Aorta (tissue), 5 donors: ENCODE data around the gene PLCB1. TPM values are rescaled to one million over a fixed set of nuclear protein-coding genes. Genes with fewer than 3 reads are reported as not detected.

Experiments
- ATAC-seq: fragments of 200-7000 bp; cut with Tn5 transposase; one replicate; pipeline ENCODE4 v1.9.1; 2022; ENCODE audit warnings: moderate library complexity; ENCODE audit not compliant: low FRiP score
- DNase-seq, 2 donors: peaks; one replicate each; pipeline ENCODE4 v3.0.0-alpha.2; 2020
- H3K27ac ChIP-seq, 2 donors: one replicate each; pipeline ENCODE4 v1.5.1; 2013; ENCODE audit warnings: low read length in 2 of 2, mild to moderate bottlenecking in 2 of 2, moderate library complexity in 2 of 2, control low read depth in 1 of 2, inconsistent platforms in 1 of 2, low read depth in 1 of 2
- H3K27me3 ChIP-seq, 2 donors: one replicate each; pipeline ENCODE4 v1.6.1; 2013; ENCODE audit warnings: control low read depth in 1 of 2, low read length in 1 of 2, mild to moderate bottlenecking in 1 of 2, moderate library complexity in 1 of 2; ENCODE audit not compliant: insufficient read depth in 2 of 2, control insufficient read depth in 1 of 2
- H3K36me3 ChIP-seq, 2 donors: one replicate each; pipeline ENCODE4 v1.6.1; 2013; ENCODE audit warnings: control low read depth in 1 of 2, low read length in 1 of 2, mild to moderate bottlenecking in 1 of 2; ENCODE audit not compliant: insufficient read depth in 2 of 2, control insufficient read depth in 1 of 2
- H3K4me1 ChIP-seq, 2 donors: one replicate each; pipeline ENCODE4 v1.6.1; 2013; ENCODE audit warnings: low read length in 2 of 2, control low read depth in 1 of 2, mild to moderate bottlenecking in 1 of 2, moderate library complexity in 1 of 2; ENCODE audit not compliant: insufficient read depth in 2 of 2, control insufficient read depth in 1 of 2
- H3K4me3 ChIP-seq, 2 donors: one replicate each; pipeline ENCODE4 v1.5.1; 2013; ENCODE audit warnings: low read length in 2 of 2, control low read depth in 1 of 2, mild to moderate bottlenecking in 1 of 2
- H3K9me3 ChIP-seq: one replicate; pipeline ENCODE4 v1.6.1; 2013; ENCODE audit warnings: mild to moderate bottlenecking, low read length; ENCODE audit not compliant: control insufficient read depth
- WGBS, 2 donors: extraction: QIAGEN DNeasy Blood & Tissue Kit; methylation state at CpG; one replicate each; pipeline ENCODE4 v1.1.7; 2013; 5-methylcytosine and 5-hydroxymethylcytosine counted together
- intact Hi-C, 2 donors: fragments of 100-400 bp; cut with DNase I; formaldehyde crosslinking; loops; one replicate each; pipeline versions ENCODE4 v1.14.2 to v1.15.0; 2022
- polyA plus RNA-seq, 2 donors: library from polyadenylated mRNA; stranded (reverse); fragments of 200-250 nt; gene quantifications; one replicate each; pipeline ENCODE4 v1.2.3, GENCODE V29; 2013
- total RNA-seq, 2 donors: library from RNA; stranded (reverse); fragmentation: NEBNext Ultra II Directional; extraction: Animal tissue kit (Norgen Biotek cat#: 25700); gene quantifications; one replicate each; pipeline ENCODE4 v1.2.1, GENCODE V29; 2021
- donor health status: healthy with polysubstance abuse.
- donor health status: Bipolar disorder and iron deficiency.
- donor health status: DM: no; HTN: no; CAD: no.
- donor health status: DM: no; HTN: no; CAD: no.
- donor health status: DM: yes; HTN: yes; CAD: no.

PLCB1 gene
- total and polyA plus RNA-seq, 4 donors = 1.4 to 35.0 (median 6.6) TPM

GRCh38 chr20:8658103-8658502 lies 526.0 kb downstream of the PLCB1 start:
- Histone ChIP-seq H3K27me3 (no peaks in the 10 kb centered on the region), H3K27ac (no peak overlapping the region), H3K36me3 (no peaks in the 10 kb centered on the region), H3K9me3 (no peaks in the 10 kb centered on the region), H3K4me3 (no peak overlapping the region), H3K4me1 (no peaks in the 10 kb centered on the region)
- DNase-seq = no peak
- 85 to 92% methylated on average over 3 of the region's 3 CpGs for WGBS, 2 donors
- ATAC-seq = no peak
- intact Hi-C loops = no loop called here

- WGBS, 2 donors = 79 to 93% methylated on average over 8 of the region's 8 CpGs
- no peaks in the 10 kb centered on the region for H3K9me3 ChIP-seq
- DNase-seq (no peak), ATAC-seq (no peak)
- H3K27me3 ChIP-seq = no peaks in the 10 kb centered on the region
- H3K4me1 ChIP-seq = no peaks in the 10 kb centered on the region
- intact Hi-C loops = no loop called here
- no peaks in the 10 kb centered on the region for H3K36me3 ChIP-seq
- H3K4me3 ChIP-seq = no peak overlapping the region
- no peak overlapping the region for H3K27ac ChIP-seq
These were observed 529.3 kb downstream of the PLCB1 start for GRCh38 chr20:8661229-8661952.

GRCh38 chr20:8662433-8662954 lies 530.4 kb downstream of the PLCB1 start:
- no peaks in the 10 kb centered on the region for H3K36me3 ChIP-seq
- H3K27me3 ChIP-seq = no peaks in the 10 kb centered on the region
- no peak overlapping the region for H3K4me3 ChIP-seq
- H3K27ac ChIP-seq = no peak overlapping the region
- intact Hi-C loops = no loop called here
- H3K9me3 ChIP-seq = no peaks in the 10 kb centered on the region
- no peak for DNase-seq
- no peak for ATAC-seq
- 90% methylated on average over 5 of the region's 5 CpGs for WGBS, 2 donors
- H3K4me1 ChIP-seq = no peaks in the 10 kb centered on the region

DNA sequence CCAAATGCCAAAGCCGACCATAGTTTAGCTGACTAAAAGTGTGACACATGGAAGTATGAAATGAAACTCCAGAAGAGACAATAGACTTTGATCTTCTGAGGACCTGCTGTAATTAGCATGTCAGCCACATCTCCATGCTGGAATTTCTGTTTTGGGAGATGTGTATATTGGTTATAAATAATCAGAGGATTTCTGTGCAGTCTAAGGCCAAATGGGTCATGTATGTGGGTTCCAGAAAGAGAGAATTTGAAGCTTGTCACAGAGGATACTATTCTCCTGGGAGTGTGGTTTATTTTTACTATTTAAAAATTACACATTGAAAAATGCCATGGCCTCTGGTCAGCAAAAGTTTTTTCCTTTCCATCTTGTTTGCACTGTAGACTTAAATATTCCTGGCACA lies 531.4 kb downstream of the PLCB1 start:
- no peaks in the 10 kb centered on the region for H3K27me3 ChIP-seq
- WGBS, 2 donors = 92% methylated on average over 1 of the region's 1 CpG
- H3K4me1 ChIP-seq = no peaks in the 10 kb centered on the region
- no peaks in the 10 kb centered on the region for H3K9me3 ChIP-seq
- H3K4me3 ChIP-seq = no peak overlapping the region
- DNase-seq (no peak), ATAC-seq (no peak)
- intact Hi-C loops = no loop called here
- H3K36me3 ChIP-seq = no peaks in the 10 kb centered on the region
- no peak overlapping the region for H3K27ac ChIP-seq

DNA sequence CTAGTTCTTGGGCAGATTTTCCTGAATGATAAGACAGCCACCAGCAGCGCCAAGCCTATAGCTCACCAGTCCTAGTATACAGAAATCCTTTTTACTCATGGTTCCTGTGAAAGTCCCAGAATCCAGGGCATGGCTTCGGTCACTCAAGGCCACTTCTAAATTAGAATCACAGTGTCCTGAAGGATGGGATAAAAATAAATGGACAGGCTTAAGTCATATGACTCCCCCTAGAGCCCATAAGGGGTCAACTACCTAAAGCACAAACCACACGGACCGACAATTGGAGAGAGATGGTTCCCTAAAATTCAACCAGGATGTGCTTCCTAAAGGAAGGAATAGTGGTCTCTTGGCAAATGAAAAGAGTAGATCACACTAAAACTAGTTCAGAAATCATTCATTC lies 532.7 kb downstream of the PLCB1 start:
- DNase-seq (no peak), ATAC-seq (no peak)
- Histone ChIP-seq H3K4me3 (no peak overlapping the region), H3K4me1 (no peaks in the 10 kb centered on the region), H3K36me3 (no peaks in the 10 kb centered on the region), H3K9me3 (no peaks in the 10 kb centered on the region), H3K27ac (no peak overlapping the region), H3K27me3 (no peaks in the 10 kb centered on the region)
- intact Hi-C loops = no loop called here
- 92 to 93% methylated on average over 4 of the region's 4 CpGs for WGBS, 2 donors

GRCh38 chr20:8667306-8667705 lies 535.2 kb downstream of the PLCB1 start:
- intact Hi-C loops = no loop called here

DNA sequence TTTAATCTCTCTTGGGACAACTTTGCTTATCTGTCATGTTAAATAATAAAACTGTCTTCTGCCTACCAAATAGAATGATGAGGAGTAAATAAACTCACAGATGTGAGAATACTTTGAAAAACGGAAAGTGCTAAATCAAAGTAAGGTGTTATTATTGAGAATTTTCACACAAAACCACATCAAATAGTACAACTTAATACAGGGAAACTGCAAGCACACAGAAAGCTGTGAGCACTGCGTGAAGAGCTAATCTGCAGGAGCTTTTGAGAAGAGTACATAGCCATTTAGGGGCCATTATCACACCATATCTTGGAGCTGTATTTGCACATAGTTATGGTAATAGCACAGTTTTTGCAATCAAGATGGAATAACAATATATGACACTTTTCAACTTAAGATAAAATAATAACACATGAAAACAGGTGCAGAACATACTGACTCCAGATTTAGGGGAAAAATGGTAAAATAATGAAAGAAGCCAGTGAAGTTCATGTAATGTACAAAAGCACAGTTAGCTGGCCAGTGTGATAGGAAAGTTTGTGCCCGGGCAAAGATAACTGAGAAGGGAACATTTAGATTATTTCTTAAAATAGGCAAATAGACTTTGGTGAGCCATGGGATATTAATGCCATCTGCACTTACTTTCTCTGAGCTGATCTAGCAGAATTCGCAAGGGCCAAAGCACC lies 538.3 kb downstream of the PLCB1 start:
- Histone ChIP-seq H3K36me3 (no peaks in the 10 kb centered on the region), H3K4me1 (no peaks in the 10 kb centered on the region), H3K9me3 (no peaks in the 10 kb centered on the region), H3K27ac (no peak overlapping the region), H3K27me3 (no peaks in the 10 kb centered on the region), H3K4me3 (no peak overlapping the region)
- DNase-seq (no peak), ATAC-seq (no peak)
- 55 to 57% methylated on average over 4 of the region's 4 CpGs for WGBS, 2 donors
- intact Hi-C loops = no loop called here

More at GRCh38 chr20:8667306-8667705, 535.2 kb downstream of the PLCB1 start:
- 30 to 40% methylated on average over 3 of the region's 3 CpGs for WGBS, 2 donors
- Histone ChIP-seq H3K9me3 (no peaks in the 10 kb centered on the region), H3K4me1 (no peaks in the 10 kb centered on the region), H3K4me3 (no peak overlapping the region), H3K27me3 (no peaks in the 10 kb centered on the region), H3K36me3 (no peaks in the 10 kb centered on the region), H3K27ac (no peak overlapping the region)
- DNase-seq (no peak), ATAC-seq (peak; percentile 78)

DNA sequence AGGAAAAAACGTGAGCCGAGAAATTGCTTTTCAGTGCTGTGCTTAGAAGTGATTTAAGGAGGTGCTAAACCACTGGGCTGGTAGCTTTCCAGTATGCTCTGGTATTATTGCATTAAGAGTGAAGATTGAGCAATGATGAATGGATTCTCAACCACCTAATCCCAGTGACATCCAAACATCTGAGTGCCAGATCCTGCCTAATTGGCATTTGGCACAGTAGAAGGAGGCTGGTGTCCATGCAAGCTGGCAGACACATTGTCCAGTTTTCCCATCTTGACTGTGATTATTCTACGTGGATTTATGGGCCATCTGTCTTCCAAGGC lies 538.8 kb downstream of the PLCB1 start:
- ATAC-seq = no peak
- WGBS, 2 donors = 30 to 33% methylated on average over 3 of the region's 3 CpGs
- Histone ChIP-seq H3K27ac (no peak overlapping the region), H3K4me1 (no peaks in the 10 kb centered on the region), H3K27me3 (no peaks in the 10 kb centered on the region), H3K4me3 (no peak overlapping the region), H3K36me3 (no peaks in the 10 kb centered on the region), H3K9me3 (no peaks in the 10 kb centered on the region)
- DNase-seq = no peak
- intact Hi-C loops = no loop called here

DNA sequence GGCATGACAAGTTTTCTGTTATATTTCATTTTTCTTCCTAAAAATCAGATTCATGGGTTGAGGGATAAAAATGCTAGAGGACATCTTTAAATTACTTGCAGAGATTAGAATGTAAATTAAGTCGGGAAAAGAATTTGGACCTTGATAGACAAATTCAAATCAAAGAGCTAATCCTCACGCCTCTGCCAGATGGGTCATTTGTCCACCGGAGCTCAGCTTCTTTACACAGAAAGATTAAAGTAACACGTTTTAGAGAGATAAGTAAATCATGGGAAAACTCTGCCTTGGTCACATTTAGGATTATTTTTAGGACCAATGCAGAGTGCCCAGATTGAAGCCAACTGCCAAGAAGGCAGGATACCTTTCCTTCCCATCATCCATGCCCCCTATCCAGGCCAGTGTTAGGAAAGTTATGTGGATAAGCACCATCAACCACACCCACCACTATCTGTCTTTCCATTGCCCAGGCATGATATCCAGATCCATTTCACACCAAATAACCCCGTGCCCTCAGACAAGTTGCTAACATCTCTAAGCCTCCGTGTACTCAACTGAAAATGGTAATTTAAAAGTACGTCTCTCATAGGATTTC lies 539.4 kb downstream of the PLCB1 start:
- DNase-seq = no peak
- Histone ChIP-seq H3K9me3 (no peaks in the 10 kb centered on the region), H3K4me1 (no peaks in the 10 kb centered on the region), H3K27me3 (no peaks in the 10 kb centered on the region), H3K27ac (no peak overlapping the region), H3K36me3 (no peaks in the 10 kb centered on the region), H3K4me3 (no peak overlapping the region)
- intact Hi-C loops = no loop called here
- ATAC-seq = no peak
- 62 to 68% methylated on average over 7 of the region's 7 CpGs for WGBS, 2 donors
